AG08396 (cell line): ENCODE measurements around the gene TMEM150A.
"Not testable (repeated sequence)": the region's sequence is repeated elsewhere in the genome, so short reads cannot be mapped to it uniquely, and the experiment has no call there.

Experiments
- DNase-seq: peaks from one replicate; pipeline ENCODE4 v3.0.0; 2012; ENCODE audit warnings: low spot score, mixed read lengths

Gene TMEM150A

DNA sequence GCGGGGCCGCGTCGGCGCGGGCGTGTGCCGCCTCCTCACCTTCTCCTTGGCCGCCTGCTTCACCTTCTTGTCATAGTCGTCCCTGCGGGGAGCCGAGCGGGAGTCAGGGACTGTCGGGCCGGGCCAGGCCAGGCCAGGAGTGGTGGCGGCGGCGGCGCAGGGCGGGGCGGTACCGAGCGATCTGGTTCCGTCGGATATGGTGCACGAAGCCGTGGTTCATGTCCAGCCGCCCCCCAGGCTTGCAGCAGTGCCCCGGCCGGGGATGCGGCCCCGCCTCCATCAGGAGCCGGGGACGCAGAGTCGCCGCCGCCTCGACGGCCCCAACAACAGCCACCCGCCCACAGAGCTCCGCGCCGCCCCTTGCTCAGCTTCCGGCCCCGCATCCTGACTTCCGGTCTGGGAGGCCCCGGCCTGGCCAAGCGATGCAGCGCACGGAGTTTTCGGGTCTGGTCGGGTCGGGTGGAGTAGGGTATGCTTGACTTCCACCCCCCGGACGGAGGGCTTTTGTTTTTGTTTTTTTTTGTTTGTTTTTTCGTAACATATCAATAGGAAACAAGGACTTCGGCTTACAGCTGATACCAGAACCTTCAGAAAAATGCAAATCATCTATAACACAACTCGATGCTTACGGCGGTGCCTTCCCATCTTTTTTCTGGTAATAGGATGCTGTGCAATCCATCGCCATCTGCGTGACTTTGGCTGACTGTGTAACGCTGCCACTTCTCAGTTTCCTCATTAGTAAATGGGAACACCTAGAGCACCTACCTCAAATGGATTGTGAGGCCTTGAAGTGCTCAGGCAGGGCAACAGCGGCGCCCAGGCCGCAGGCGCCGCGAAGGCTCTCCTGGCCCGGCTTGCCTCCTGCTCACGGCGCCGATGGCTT is 9.4 kb upstream of the TMEM150A start, which contains the start of gene C2orf68:
Gene C2orf68, minus strand, starts transcription at position 362 of the 883 bp plus-strand sequence. Its CDS starts 82 bp downstream, at position 280.
- DNase-seq, result peak; percentile 93

DNA sequence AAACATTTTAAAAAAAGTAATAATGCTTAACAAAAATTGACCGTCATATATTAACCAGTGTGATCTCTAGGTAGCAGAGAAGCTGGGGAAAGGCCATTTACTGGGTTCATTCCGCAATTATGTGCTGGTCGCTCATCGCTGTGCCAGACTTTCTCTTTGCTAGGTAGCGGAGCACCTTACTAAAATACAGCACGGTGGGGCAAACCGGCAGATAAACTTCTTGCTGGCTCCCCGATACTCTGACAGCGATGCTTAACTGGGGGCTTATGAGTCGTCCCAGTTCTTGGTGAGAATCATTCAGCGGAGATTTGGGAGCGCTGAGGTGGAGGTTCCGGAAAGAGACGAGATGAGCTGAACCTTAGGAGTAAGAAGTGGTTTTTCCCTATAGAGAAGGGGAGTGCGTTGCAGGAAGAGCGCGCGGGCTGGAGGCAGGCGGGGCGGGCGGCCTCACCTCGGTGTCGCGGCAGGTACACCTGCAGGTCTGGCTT is 8.8 kb upstream of the TMEM150A start:
- DNase-seq, result no peak

DNA sequence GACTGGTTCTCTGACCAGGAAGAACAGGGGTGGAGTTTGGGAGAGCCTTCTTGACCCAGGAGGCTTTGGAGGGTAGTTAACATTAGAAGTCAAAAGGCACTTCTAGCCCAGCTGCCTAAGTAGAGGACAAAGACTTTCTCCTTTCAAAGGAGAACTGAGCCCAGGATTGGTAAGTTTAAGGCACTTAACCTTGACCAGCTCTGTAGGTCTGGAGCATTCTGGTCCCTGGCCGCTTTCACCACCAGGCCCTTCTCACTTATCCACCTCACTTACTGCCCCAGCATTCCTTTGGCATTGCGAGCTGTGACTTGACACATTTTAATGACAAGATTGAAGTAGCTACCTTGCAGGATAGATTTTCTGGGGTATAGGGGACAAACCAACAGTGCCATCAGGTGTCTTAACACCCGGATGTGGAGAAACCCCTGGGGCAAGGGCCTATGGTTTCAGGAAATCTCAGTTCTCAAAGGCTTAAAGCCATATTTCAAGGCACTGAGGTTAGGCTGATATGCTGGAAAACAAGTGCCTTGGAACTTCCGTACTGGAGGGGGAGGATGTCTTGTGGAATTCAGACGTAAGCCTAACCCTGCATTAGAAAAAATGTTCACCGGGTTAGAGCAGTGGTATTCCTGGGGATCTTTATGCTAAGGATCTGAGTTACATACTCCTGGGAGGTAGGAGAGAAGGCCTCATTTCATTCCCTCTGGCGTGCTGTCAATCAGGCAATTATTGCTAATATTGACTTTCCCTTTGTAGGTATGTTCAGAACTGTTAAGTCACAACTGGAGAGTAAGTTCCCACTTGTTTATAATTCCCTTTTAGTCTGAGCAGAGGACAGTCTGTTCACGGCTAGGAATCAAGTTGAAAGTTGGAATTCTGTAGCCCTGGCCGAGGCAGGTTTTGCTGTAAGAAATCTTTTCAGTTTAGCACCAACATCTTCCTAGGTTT is 5.0 kb upstream of the TMEM150A start:
- DNase-seq, result no peak

DNA sequence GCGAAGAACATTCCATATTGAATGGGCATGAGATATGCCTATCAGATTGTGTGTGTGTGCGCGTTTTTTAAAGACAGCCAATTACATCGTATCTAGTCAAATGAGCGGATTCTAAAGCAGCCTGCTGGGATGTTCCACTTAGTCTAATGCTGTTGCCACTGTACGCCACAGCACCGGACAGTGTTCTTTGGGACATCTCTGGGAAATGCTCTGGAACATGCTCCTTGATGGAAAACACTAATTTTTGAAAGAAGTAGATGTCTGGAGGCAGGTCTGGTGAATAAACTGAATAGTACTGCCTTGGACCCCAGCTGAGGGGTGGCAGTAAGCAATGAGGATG is 3.6 kb upstream of the TMEM150A start:
- no peak for DNase-seq

DNA sequence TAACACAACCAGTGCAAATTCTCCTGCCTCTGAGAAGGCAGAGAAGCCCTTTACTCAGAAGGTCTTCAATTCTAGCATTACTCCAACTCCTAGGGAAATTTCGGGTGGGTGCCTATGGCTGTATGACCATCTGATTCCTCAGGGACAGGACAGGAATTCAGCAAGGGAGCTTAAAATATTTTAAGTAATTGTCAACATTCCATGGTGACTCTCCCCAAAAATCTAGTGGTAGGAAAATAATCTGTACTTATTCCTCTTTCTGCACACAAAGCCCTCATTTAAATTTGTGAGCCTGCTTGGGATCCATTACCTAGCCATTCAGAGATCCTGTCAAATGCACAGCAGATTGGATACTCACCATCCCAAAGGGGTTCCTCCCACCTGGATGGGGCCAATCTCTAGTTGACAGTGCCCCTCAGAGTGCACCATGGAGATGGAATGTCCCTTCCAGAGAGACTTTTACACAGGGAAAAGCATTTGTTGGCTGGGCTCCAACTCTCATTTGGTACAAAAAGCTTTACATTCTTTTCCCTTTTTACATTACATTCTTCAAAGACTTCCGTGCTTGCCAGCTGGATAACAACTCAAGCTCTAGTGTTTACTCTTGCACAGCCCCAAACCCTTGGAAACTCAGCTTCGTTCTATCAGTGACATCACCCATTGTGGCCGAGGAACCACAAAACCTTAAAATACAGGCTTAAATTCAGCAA is 3.1 kb upstream of the TMEM150A start:
- peak; percentile 82 for DNase-seq

DNA sequence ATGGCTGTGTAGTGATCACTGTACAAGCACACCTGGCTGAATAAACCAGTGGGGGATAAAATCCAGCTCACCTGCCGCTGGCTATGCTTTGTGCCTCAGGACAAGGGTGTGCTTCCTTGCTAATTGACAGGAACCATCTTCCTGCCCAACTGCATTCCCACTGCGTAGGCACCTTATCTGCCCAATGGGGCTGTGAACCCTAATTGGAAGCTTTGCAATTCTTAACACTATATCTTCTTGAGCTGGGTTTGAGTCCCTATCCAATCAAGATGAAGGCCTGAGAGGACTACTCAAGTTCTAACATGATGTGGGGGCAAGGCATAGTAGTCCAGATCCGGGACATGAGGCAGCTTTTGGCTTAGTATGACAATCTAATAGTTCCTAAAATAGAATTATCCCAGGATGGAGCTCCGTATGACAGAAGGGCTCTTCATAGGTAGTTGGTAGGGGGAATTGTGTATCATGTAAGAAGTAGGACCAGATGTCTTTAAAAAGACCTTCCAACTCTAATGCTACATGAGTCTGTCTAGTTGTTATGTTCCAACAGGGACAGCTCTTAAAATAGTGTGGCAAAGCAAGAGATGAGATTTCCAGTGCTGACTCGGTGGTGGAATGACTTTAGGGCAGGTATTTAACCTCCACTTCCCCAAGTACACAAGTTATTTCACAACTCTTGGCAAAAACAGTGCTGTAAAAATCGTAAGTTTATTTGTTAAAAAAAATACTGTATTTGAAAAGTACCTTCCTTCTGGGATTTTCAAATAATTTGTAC is 2.3 kb upstream of the TMEM150A start:
- no peak for DNase-seq

DNA sequence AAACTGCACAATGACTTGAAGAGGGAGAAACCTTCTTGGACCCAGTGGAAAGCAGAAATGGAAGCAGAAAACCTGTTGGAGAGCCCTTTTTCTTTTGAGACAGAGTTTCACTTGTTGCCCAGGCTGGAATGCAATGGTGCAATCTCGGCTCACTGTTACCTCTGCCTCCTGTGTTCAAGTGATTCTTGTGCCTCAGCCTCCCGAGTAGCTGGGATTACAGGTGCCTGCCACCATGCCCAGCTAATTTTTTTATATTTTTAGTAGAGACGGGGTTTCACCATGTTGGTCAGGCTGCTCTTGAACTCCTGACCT is 1.6 kb upstream of the TMEM150A start:
- not testable (repeated sequence) for DNase-seq

DNA sequence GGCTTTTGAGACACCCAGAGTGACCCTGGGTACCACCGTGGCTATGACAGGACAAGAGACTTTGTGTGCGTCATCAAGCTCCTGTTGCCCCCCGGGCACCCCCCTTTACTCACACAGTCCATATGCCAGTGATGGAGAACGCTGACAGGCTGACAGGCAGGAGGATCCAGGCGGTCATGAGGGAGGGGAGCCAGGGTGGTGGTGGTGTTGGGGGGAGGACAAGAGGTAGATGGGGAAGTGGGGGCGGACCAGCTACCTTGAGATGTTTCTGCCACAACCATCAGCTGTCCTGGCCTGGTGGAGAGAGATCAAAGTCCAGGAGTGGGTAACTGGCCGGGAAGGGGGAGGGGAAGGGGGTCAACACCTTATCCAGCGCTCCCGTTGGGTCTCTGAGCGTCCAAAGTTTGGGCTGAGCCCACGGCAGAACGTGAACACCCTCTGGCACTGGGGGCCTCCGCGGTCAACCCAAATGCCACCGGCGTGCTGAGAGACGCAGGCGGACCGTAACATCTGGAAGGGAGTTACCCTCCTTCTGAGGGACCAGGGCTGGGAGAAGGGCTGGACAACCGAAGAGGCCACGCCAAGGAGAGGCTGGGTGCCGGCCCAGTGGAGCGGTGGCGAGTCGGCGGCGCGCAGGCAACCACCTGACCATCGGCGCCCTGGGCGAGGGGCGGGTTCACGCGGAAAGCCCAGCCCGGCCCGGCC is 575 bp downstream of the TMEM150A start:
- peak; percentile 62 for DNase-seq

DNA sequence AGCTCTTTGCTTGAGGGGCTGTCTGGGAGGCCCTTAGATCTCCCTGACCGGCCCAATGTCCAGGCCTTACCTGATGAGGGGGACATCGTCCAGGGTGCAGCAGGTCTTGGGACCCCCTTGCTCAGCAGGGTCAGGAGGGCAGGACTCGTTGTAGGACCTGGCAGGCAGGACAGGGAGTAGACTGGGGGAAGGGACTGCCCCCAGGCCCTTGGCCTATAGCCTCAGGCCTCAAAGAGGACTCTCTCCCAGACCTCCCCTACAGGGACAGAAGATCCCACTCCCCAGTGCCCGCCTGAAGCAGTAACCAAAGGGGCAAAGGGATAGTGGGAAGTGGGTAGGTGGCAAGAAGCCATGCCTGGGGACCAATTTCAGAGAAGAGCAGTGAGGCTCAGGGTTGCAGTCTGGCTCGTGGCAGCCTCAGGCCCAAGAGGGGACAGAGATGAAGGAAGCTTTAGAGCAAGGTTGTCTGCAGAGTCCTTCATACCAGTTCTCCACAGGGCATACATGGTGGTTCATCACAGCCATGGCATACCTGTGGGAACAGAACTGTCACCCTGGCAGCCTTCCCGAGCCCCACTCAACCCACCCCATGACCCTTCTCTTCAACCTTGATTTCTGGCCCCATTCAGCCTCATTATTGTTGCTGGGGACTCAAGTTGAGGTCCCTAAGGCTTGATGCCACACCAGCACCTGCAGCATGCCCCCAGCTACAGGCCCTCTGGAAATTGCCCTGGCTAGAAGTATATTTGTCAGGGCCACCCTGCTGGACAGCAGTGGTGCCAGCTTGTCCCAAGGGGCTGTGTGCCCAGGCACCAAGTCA is 1.3 kb downstream of the TMEM150A start:
- no peak for DNase-seq

DNA sequence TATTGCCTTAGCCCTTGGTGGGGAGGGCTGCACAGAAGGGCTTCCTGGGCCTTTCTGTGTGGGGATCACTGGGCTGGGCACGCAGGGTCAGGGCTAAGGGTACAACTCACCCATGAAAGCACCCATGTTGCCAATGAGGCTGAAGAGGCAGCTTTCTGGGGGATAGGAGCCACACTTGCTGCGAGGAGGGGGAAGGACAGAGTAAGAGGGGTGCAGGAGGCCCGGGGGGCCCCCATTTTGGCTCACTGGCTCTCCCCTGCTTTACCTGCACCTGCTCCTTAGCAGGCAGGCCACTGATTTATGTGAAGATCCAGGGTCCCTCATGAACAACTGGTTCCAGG is 2.3 kb downstream of the TMEM150A start:
- DNase-seq, result no peak

DNA sequence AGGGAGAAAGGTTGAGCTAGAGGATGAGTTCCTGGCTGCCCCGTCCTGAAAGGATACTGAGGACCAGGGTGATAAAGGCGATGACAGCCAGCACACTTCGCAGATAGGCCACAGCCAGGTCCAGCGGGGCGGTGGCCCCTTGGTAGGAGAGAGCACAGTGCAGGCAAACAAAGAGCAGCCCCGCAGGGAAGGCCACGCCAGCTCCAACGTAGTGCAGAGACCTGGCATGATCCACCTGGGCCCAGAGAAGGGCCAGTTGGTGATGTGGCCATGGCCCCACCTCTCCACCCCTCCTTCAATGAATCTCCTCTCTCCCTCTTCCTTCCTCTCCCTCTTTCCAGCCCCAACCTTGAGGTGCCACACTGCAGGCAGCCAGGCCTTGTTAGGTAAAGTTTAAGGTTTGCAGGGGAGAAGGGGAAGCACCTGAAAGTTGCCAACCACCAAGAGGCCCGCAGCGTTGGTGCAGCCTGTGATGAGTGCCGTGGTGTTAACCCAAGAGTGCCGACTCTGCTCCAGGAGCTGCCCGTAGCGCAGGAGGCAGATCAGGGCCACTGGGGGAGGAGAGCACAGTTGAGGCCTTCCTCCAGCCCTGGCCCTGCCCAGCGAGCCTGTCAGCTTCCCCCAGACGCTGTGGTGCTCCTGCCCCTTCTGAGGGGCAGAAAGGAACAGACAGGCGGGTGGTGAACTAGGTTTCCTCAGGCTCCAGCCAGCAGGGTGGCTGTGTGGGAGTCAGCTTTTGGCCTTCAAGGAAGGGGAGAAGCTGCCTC is 2.8 kb downstream of the TMEM150A start:
- no peak for DNase-seq

DNA sequence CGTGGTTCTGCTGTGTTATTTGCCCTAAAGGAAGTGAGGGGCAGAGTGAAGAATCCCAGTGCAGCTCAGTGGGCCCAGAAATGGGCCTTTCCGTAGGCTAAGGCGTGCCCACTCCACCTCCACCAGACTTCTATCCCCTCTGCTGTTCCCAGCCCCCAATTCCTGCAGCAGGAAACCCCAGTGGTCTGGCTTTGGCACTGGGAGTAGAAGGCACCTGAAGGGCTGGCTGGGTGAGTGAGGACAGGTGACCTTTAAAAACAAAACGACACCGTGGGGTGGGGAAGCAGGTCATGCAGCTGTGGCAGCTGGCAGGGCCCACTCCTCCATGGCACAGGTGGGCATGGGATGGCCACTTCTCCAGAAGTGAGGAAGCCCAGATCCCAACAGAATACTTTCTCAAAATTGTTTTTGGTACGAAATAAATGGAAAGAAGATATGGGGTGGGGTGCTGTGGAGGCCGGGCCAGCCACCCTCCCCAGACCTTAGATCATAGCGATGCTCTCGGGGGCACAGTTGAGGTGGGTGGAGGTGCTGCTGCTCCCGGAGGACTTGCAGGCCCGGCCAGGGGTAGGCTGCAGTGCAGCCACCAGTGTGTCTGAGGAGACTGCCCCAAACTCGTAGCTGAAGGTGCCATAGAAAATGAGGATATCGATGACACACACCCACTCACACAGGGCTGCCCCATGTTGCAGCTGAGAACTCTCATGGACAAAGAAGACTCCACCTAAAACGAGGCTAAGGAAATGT is 3.7 kb downstream of the TMEM150A start:
- DNase-seq, result no peak

DNA sequence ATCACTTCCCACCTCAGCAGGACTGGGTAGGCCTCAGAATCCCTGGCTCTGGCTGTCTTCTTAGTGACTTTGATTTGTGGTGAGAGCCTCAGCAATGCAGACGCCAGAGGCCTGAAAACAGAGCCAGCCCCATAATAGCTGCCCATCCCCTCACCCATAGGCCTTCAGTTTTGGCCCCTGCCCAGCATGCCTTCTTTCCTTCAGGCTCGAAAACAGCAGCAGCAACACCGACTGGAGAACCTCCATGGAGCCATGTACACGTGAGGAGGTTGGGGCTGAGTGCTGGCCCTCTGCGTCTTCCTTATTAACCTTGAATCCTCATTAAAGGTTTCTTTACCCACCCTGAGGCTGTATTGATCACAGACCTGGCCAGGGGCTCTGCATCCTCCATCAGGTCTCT is 5.3 kb downstream of the TMEM150A start:
- no peak for DNase-seq

DNA sequence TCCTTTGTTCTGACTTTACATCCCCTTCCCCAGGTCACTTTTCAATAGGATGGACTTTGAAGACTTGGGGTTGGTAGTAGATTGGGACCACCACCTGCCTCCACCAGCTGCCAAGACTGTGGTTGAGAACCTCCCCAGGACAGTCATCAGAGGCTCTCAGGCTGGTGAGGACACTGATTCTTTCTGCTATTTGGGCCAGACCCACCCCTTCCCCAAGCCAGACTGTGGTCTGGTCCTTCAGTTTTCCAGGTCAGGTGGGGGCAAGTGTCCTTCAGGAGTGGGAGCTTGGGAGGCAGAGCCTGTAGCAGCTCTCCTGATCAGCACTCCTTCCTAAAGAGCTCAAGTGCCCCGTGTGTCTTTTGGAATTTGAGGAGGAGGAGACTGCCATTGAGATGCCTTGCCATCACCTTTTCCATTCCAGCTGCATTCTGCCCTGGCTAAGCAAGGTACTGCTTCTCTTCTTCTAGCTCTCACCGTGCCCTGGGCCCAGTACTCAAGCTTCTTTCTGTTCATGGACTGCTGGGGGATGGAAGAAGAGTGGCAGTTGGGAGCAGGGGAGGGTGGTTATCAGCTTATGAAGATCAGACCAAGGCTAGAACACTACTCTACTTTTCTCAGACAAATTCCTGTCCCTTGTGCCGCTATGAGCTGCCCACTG is 5.9 kb downstream of the TMEM150A start:
- DNase-seq, result no peak

DNA sequence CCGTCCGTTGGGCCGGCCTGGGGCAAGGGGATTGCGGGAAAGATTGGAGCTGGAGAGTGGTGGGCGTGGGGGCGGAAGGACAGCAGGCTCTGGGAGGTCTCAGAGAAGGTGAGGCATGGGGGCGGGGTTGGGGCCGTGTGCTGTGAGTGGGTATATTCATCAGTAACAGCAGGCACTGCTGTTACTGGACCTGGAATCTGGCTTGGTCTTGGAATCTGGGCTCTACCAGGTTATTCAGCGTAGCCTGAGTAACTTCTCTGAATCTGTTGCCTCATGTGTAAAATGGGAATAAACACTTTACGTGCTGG is 6.5 kb downstream of the TMEM150A start:
- no peak for DNase-seq

DNA sequence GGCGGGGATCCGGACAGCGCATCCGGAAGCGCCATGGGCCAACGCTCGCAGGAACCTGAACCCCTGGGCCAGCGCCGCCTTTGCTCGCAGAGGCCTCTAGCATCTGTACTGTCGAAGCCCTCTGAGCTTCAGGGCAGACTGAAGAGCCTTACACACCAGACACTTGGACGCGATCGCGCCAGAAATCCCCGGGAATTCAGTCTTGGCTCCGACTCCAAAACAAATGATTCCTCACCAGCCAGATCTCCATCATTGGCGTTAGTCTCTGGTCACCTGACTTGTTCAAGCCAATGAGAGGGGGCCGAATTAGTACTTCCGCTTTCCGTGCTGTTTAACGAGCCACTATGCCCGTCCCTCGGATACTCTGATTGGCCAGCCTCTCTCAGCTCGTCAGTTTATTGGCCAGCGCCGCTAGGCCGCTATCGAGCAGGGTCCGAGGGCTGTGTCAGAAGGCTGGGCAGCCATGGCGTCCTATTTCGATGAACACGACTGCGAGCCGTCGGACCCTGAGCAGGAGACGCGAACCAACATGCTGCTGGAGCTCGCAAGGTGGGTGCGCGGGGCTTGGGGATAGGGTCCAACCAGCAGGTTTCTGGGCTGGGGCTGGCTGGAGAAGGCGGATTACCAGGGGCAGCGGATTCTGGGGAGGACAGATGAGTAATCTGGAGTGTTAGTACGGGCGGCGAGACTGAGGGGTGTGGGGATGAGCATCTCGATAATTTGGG is 7.0 kb downstream of the TMEM150A start, which contains the start of gene RNF181:
Gene RNF181, plus strand, starts transcription at position 445 of the 725 bp plus-strand sequence. Its CDS starts 19 bp downstream, at position 464.
- peak; percentile 95 for DNase-seq

DNA sequence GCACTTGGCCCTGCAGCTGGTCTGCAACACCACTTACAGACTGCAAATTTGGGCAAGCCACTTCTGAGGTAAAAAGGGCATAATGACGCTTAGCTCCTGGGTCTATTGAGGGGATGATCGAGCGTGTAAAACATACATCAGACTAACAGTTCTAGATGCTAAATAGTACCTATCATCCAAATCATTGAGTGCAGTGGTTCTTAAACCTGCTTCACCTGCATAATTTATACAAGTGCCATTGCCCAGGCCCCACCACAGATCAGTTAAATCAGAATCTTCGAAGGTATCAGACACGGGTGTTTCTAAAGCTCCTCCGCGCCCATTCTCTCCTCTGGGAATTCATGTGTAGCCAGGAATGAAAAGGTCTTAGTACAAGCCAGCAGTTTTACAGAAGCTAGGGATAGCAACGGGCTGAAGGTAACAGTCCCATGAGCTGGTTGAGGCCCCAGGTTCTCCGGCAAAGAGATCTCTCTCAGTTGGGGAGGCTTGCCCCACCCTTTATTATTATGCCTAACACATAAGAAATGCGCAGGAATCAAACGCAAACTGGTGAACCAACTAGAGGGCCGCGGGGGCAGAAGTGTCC is 7.7 kb downstream of the TMEM150A start:
- no peak for DNase-seq
